ENCODE measurements around the gene CALN1.
"Not testable (repeated sequence)": the region's sequence is repeated elsewhere in the genome, so short reads cannot be mapped to it uniquely, and the experiment has no call there.

The CALN1 gene

GRCh38 chr7:71935674-71936073 is 476.5 kb downstream of the CALN1 start:
- no peak overlapping the region for H3K27ac ChIP-seq
- TF ChIP-seq CTCF (IDR thresholded peaks at IDR 0.05) (no peak), ZFX (IDR thresholded peaks at IDR 0.05; ENCODE audit: borderline replicate concordance) (no peak)

GRCh38 chr7:71933426-71933825 is 478.7 kb downstream of the CALN1 start:
- H3K27ac ChIP-seq, result no peak overlapping the region
- no peak for TF ChIP-seq CTCF (IDR thresholded peaks at IDR 0.05)
- TF ChIP-seq ZFX (IDR thresholded peaks at IDR 0.05; ENCODE audit: borderline replicate concordance), result no peak

GRCh38 chr7:71925663-71926062 is 486.5 kb downstream of the CALN1 start:
- TF ChIP-seq CTCF (IDR thresholded peaks at IDR 0.05), result peak; percentile 40
- TF ChIP-seq ZFX (IDR thresholded peaks at IDR 0.05; ENCODE audit: borderline replicate concordance), result no peak
- no peak overlapping the region for H3K27ac ChIP-seq

GRCh38 chr7:71914204-71914603 is 497.9 kb downstream of the CALN1 start:
- H3K27ac ChIP-seq, result not testable (repeated sequence)

- TF ChIP-seq ZFX (IDR thresholded peaks at IDR 0.05; ENCODE audit: borderline replicate concordance) (no peak), CTCF (IDR thresholded peaks at IDR 0.05) (no peak)
- H3K27ac ChIP-seq, result no peak overlapping the region
These were observed 499.7 kb downstream of the CALN1 start for GRCh38 chr7:71912476-71912875.

GRCh38 chr7:71911051-71911450 is 501.1 kb downstream of the CALN1 start:
- TF ChIP-seq CTCF (IDR thresholded peaks at IDR 0.05) (no peak), ZFX (IDR thresholded peaks at IDR 0.05; ENCODE audit: borderline replicate concordance) (no peak)
- H3K27ac ChIP-seq, result no peak overlapping the region

- TF ChIP-seq CTCF (IDR thresholded peaks at IDR 0.05) (no peak), ZFX (IDR thresholded peaks at IDR 0.05; ENCODE audit: borderline replicate concordance) (no peak)
- no peak overlapping the region for H3K27ac ChIP-seq
These were observed 506.3 kb downstream of the CALN1 start for GRCh38 chr7:71905821-71906220.

GRCh38 chr7:71904484-71904883 is 507.7 kb downstream of the CALN1 start:
- no peak for TF ChIP-seq CTCF (IDR thresholded peaks at IDR 0.05)
- no peak for TF ChIP-seq ZFX (IDR thresholded peaks at IDR 0.05; ENCODE audit: borderline replicate concordance)
- no peak overlapping the region for H3K27ac ChIP-seq

Measured in 22Rv1 (cell line).